Measurements from ENCODE around the gene PTDSS2.

PTDSS2 gene

DNA sequence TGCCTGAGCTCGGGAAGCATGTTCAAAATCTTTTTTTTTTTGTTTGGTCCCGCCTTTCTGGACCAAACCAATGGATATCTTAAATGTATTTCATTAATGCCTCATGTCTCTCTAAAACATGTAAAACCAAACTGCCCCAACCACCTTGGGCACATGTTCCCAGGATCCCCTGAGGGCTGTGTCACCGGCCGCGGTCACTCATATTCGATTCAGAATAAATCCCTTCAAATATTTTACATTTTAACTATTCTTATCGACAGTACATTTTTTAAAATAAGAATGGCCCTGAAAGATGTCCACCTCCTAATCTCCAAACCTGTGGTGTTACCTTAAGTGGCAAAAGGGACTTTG is 54.9 kb downstream of the PTDSS2 start:
- 0 out of 2 replicates have a peak, but pooled peaks cover 9% of the 10 kb centered on the region for H3K79me2 ChIP-seq (ENCODE audit: insufficient read depth, low read length)
- H3K27ac ChIP-seq (ENCODE audit: low read depth, low read length, poor library complexity, severe bottlenecking), result no peak overlapping the region
- no peaks in the 10 kb centered on the region for H3K9me3 ChIP-seq (ENCODE audit: low read length)
- H3K4me3 ChIP-seq (ENCODE audit: low read depth, low read length, poor library complexity, severe bottlenecking), result peak overlapping the region; percentile 84
- no peaks in the 10 kb centered on the region for H3K9me2 ChIP-seq (ENCODE audit: low read depth, low read length)
- TF ChIP-seq EZH2 (IDR thresholded peaks at IDR 0.05; ENCODE audit: borderline replicate concordance, low read length), result no peak
- TF ChIP-seq, protein P1, sequence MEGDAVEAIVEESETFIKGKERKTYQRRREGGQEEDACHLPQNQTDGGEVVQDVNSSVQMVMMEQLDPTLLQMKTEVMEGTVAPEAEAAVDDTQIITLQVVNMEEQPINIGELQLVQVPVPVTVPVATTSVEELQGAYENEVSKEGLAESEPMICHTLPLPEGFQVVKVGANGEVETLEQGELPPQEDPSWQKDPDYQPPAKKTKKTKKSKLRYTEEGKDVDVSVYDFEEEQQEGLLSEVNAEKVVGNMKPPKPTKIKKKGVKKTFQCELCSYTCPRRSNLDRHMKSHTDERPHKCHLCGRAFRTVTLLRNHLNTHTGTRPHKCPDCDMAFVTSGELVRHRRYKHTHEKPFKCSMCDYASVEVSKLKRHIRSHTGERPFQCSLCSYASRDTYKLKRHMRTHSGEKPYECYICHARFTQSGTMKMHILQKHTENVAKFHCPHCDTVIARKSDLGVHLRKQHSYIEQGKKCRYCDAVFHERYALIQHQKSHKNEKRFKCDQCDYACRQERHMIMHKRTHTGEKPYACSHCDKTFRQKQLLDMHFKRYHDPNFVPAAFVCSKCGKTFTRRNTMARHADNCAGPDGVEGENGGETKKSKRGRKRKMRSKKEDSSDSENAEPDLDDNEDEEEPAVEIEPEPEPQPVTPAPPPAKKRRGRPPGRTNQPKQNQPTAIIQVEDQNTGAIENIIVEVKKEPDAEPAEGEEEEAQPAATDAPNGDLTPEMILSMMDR (IDR thresholded peaks at IDR 0.05; ENCODE audit: low read length), result no peak
- peak overlapping the region; percentile 96; the same call in 1 of the 2 replicates for H3K9ac ChIP-seq (ENCODE audit: low read length)
- peak overlapping the region; percentile 77 for H3K4me2 ChIP-seq (ENCODE audit: low read length)
- H3F3A ChIP-seq (ENCODE audit: insufficient read depth, low read length), result no peaks in the 10 kb centered on the region
- H2AFZ ChIP-seq (ENCODE audit: low read length), result no peak overlapping the region
- no peaks in the 10 kb centered on the region for H3K27me3 ChIP-seq (ENCODE audit: insufficient read depth, low read length)
- H3K36me3 ChIP-seq (ENCODE audit: insufficient read depth, low read length), result peaks cover 31% of the 10 kb centered on the region
- no peaks in the 10 kb centered on the region for H4K20me1 ChIP-seq (ENCODE audit: insufficient read depth, low read length)
- H3K4me1 ChIP-seq (ENCODE audit: insufficient read depth, low read length, severe bottlenecking), result peaks cover 30% of the 10 kb centered on the region

DNA sequence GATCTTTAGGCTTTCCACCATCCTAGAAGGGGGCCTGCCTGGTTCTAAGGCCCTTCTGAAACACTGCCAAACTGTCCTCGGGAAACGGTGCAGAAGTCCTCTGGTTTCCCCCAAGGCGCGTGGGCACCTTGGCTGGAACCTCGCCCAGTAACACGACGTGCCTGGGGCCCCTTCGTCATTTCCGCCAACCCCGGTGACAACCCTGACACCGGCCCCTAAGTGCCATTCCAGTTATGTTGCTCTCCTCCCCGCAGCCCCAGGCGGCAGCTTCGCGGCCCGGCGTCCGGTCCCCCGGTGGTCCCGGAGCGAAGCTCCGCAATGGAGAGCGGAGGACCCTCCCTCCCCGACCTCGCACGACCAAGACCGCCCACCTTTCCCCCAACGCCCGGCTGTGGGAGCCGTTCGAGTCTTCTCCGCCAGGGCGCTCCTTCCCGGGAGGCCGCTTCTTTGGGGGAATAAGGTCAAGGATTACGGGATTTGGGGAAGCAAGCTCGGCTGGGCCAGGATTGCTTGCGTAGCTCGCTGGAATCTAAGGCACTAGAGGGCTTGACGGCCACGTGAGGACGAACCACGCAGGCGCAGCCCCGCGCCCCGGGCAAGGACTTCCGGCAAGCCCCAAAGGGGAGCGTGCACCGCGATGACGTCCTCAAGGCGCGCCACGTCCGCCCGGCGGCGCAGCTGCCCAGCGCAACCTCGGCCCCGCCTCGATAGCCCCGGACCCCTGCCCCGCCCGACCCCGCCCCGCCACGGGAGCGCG is 56.3 kb downstream of the PTDSS2 start:
- no peak for TF ChIP-seq EZH2 (IDR thresholded peaks at IDR 0.05; ENCODE audit: borderline replicate concordance, low read length)
- TF ChIP-seq, protein P1 (IDR thresholded peaks at IDR 0.05; ENCODE audit: low read length), result no peak
- peaks cover 32% of the 10 kb centered on the region for H3K4me1 ChIP-seq (ENCODE audit: insufficient read depth, low read length, severe bottlenecking)
- no peaks in the 10 kb centered on the region for H3K9me2 ChIP-seq (ENCODE audit: low read depth, low read length)
- H3K9me3 ChIP-seq (ENCODE audit: low read length), result no peaks in the 10 kb centered on the region
- H3K27ac ChIP-seq (ENCODE audit: low read depth, low read length, poor library complexity, severe bottlenecking), result peak overlapping the region; percentile 81
- H3K36me3 ChIP-seq (ENCODE audit: insufficient read depth, low read length), result peaks cover 22% of the 10 kb centered on the region; the same call in 1 of the 2 replicates
- H3K9ac ChIP-seq (ENCODE audit: low read length), result peak overlapping the region; percentile 96
- H2AFZ ChIP-seq (ENCODE audit: low read length), result no peak overlapping the region
- 0 out of 2 replicates have a peak, but pooled peaks cover 9% of the 10 kb centered on the region for H3K79me2 ChIP-seq (ENCODE audit: insufficient read depth, low read length)
- H4K20me1 ChIP-seq (ENCODE audit: insufficient read depth, low read length), result no peaks in the 10 kb centered on the region
- H3K4me3 ChIP-seq (ENCODE audit: low read depth, low read length, poor library complexity, severe bottlenecking), result peak overlapping the region; percentile 84
- H3K27me3 ChIP-seq (ENCODE audit: insufficient read depth, low read length), result no peaks in the 10 kb centered on the region
- H3K4me2 ChIP-seq (ENCODE audit: low read length), result peak overlapping the region; percentile 77
- H3F3A ChIP-seq (ENCODE audit: insufficient read depth, low read length), result no peaks in the 10 kb centered on the region

DNA sequence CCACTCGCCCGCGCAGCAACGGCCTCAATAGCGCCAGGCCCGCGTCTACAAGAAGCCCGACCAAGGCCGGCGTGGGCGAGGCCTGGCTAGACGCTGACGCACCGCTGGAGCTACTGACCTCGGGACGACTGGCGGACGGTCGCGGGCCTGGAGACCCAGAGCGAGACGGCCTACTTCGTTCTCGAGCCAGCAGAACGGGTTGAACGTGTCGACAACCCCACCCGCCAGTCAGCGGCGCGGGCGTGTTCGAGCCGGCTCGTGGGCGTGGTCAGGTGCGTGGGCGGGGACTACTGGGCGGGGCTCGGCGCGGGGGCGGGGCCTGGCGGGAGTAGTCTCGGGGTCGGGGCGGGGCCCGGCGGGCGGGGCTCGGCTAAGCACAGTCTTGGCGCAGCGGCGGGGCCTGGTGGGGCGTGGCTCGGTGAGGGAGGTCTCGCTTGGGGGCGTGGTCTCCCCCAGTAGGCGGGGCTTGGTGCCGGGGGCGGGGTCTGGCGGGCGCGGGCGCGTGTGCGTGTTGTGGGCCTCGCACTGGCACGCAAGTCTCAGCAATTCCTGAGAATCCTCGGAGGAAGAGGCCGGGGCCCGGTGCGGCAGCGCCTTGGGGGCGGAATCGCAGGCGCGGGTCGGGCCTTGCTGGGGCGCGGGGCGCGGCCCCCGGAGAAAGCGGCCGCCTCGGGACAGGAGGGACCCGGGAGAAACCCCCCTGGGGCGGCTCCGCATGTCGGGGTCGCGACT is 57.1 kb downstream of the PTDSS2 start, which contains the start of gene RNH1:
Gene RNH1 (minus strand): TSS at position 248 of the 732 bp plus-strand sequence. CDS start 5,080 bp downstream, outside the sequence.
- Histone ChIP-seq H4K20me1 (ENCODE audit: insufficient read depth, low read length) (no peaks in the 10 kb centered on the region), H3K27ac (ENCODE audit: low read depth, low read length, poor library complexity, severe bottlenecking) (peak within 1 kb of the TSS; percentile 81), H3K36me3 (ENCODE audit: insufficient read depth, low read length) (peaks cover 21% of the 10 kb centered on the region), H3K9ac (ENCODE audit: low read length) (peak within 1 kb of the TSS; percentile 96), H3K9me3 (ENCODE audit: low read length) (no peaks in the 10 kb centered on the region), H3K4me3 (ENCODE audit: low read depth, low read length, poor library complexity, severe bottlenecking) (peak within 1 kb of the TSS; percentile 84), H3K79me2 (ENCODE audit: insufficient read depth, low read length) (0 out of 2 replicates have a peak, but pooled peaks cover 9% of the 10 kb centered on the region), H3K9me2 (ENCODE audit: low read depth, low read length) (no peaks in the 10 kb centered on the region), H2AFZ (ENCODE audit: low read length) (no peak within 1 kb of the TSS), H3K4me2 (ENCODE audit: low read length) (peak within 1 kb of the TSS; percentile 77), H3K27me3 (ENCODE audit: insufficient read depth, low read length) (no peaks in the 10 kb centered on the region), H3K4me1 (ENCODE audit: insufficient read depth, low read length, severe bottlenecking) (peaks cover 37% of the 10 kb centered on the region), H3F3A (ENCODE audit: insufficient read depth, low read length) (no peaks in the 10 kb centered on the region)
- no peak for TF ChIP-seq EZH2 (IDR thresholded peaks at IDR 0.05; ENCODE audit: borderline replicate concordance, low read length)
- TF ChIP-seq, protein P1 (IDR thresholded peaks at IDR 0.05; ENCODE audit: low read length), result no peak
